Activated CD4-positive, alpha-beta memory T cell treated with anti-CD3 and anti-CD28 coated beads, Interleukin-2, amount 10 ng/mL, durations not matched to agents 7 days and 5 days (primary cell): ENCODE measurements around the gene NDUFS6. TPM values are rescaled to one million over a fixed set of nuclear protein-coding genes. Genes with fewer than 3 reads are reported as not detected.

Experiments used
- CTCF ChIA-PET: fragments of 350-600 bp; sonication (Branson Sonifier 250); formaldehyde crosslinking; loops from one replicate; lab custom pipeline; 2021; ENCODE audit warnings: antibody characterized with exemption, inconsistent platforms; lab: Charles Lee
- POLR2A ChIA-PET: fragments of 350-600 bp; sonication (Branson Sonifier 250); formaldehyde crosslinking; loops from one replicate; lab custom pipeline; 2021; ENCODE audit warnings: antibody characterized with exemption; lab: Charles Lee
- DNase-seq: peaks from one replicate; pipeline ENCODE4 v3.0.0-alpha.2; 2020
- H3K27ac Mint-ChIP-seq: one replicate; pipeline ENCODE4 v1.8.0; 2021; ENCODE audit warnings: mild to moderate bottlenecking, mixed read lengths
- H3K27me3 Mint-ChIP-seq: one replicate; pipeline ENCODE4 v1.8.0; 2021; ENCODE audit warnings: mixed read lengths
- H3K36me3 Mint-ChIP-seq: one replicate; pipeline ENCODE4 v1.8.0; 2021; ENCODE audit warnings: low read depth, mixed read lengths
- H3K4me1 Mint-ChIP-seq: one replicate; pipeline ENCODE4 v1.8.0; 2021; ENCODE audit warnings: mixed read lengths
- H3K4me3 Mint-ChIP-seq: one replicate; pipeline ENCODE4 v1.8.0; 2021; ENCODE audit warnings: mild to moderate bottlenecking, mixed read lengths
- H3K9me3 Mint-ChIP-seq: one replicate; pipeline ENCODE4 v1.8.0; 2021; ENCODE audit warnings: mixed read lengths
- total RNA-seq, 2 experiments: library from RNA; stranded (reverse); gene quantifications; one replicate each; pipeline ENCODE4 v1.2.3, GENCODE V29; 2021

Gene NDUFS6
- total RNA-seq, 2 experiments from 2014 or later: 25.4 to 29.2 TPM

DNA sequence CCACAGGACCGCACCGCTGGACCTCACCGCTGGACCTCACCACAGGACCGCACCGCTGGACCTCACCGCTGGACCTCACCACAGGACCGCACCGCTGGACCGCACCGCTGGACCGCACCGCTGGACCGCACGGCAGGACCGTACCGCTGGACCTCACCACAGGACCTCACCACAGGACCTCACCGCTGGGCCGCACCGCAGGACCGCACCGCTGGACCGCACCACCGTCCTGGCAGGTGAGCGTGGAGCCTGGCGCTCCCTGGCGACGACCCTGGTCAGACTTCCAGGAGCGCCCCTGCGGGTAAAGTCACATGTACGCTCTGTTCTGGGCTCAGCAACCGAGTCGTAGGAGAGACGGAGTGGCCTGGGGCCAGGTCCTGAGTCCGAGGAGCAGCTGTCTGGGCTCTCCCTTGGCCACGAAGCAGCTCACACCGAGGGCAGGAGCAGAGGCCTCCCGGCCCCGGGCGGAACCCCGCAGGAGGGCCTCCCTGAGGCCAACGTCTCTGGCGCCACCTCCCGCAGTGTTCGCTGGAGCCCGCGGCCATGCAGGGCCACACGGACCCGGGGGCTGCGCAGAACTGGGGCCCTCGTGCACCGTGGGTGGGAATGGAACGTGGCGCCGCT lies 32.1 kb upstream of the NDUFS6 start:
- Mint-ChIP-seq H3K27me3 (peaks cover 10% of the 10 kb centered on the region), H3K36me3 (no peaks in the 10 kb centered on the region), H3K4me1 (peaks cover 1% of the 10 kb centered on the region), H3K27ac (no peak overlapping the region), H3K9me3 (no peaks in the 10 kb centered on the region), H3K4me3 (no peak overlapping the region)
- ChIA-PET POLR2A (no interaction called here), CTCF (no interaction called here)
- DNase-seq: no peak

- no peak for DNase-seq
- H3K36me3 Mint-ChIP-seq: no peaks in the 10 kb centered on the region
- CTCF ChIA-PET: no interaction called here
- H3K4me1 Mint-ChIP-seq: peaks cover 1% of the 10 kb centered on the region
- H3K9me3 Mint-ChIP-seq: no peaks in the 10 kb centered on the region
- no peak overlapping the region for H3K27ac Mint-ChIP-seq
- H3K27me3 Mint-ChIP-seq: peaks cover 8% of the 10 kb centered on the region
- POLR2A ChIA-PET: no interaction called here
- H3K4me3 Mint-ChIP-seq: no peak overlapping the region
Measured at GRCh38 chr5:1769752-1770442, 31.3 kb upstream of the NDUFS6 start.

- peaks cover 1% of the 10 kb centered on the region for H3K4me1 Mint-ChIP-seq
- no peak for DNase-seq
- H3K4me3 Mint-ChIP-seq: no peak overlapping the region
- H3K27ac Mint-ChIP-seq: no peak overlapping the region
- H3K27me3 Mint-ChIP-seq: peaks cover 8% of the 10 kb centered on the region
- POLR2A ChIA-PET: no interaction called here
- CTCF ChIA-PET: no interaction called here
- no peaks in the 10 kb centered on the region for H3K36me3 Mint-ChIP-seq
- no peaks in the 10 kb centered on the region for H3K9me3 Mint-ChIP-seq
Measured at GRCh38 chr5:1770443-1770802, 30.8 kb upstream of the NDUFS6 start.

GRCh38 chr5:1771149-1772065 lies 29.8 kb upstream of the NDUFS6 start:
- POLR2A ChIA-PET: no interaction called here
- H3K27ac Mint-ChIP-seq: no peak overlapping the region
- H3K27me3 Mint-ChIP-seq: peaks cover 8% of the 10 kb centered on the region
- no peaks in the 10 kb centered on the region for H3K36me3 Mint-ChIP-seq
- DNase-seq: no peak
- no peaks in the 10 kb centered on the region for H3K4me1 Mint-ChIP-seq
- CTCF ChIA-PET: no interaction called here
- H3K4me3 Mint-ChIP-seq: no peak overlapping the region
- H3K9me3 Mint-ChIP-seq: no peaks in the 10 kb centered on the region

DNA sequence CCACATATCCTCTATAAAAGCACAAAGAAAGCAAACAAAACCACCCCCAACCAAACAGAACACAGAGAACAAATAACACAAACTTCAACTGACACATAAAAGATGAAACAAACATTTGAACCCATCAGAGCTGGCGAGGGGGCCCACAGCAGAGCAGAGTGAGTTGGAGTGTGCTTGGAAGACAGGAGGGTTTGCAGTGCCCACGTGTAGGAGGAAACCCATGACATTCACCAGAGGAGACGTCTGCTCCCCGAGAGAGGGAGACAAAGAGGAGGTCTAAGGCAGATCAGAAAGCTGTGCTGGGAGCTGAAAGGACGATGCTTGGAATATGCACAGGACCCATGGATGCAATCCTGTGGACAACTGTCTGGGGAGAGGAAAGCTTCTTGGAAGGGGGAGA lies 28.6 kb upstream of the NDUFS6 start:
- POLR2A ChIA-PET: interaction anchor here (0.9 kb wide), 1 partner anchor 21 kb away, joined by 3 read pairs; no protein-coding TSS in a partner anchor
- H3K27me3 Mint-ChIP-seq: peaks cover 8% of the 10 kb centered on the region
- no peaks in the 10 kb centered on the region for H3K4me1 Mint-ChIP-seq
- CTCF ChIA-PET: interaction anchor here (1.2 kb wide), 1 partner anchor 9 kb away, joined by 5 read pairs; no protein-coding TSS in a partner anchor
- no peak for DNase-seq
- H3K27ac Mint-ChIP-seq: no peak overlapping the region
- no peaks in the 10 kb centered on the region for H3K36me3 Mint-ChIP-seq
- H3K4me3 Mint-ChIP-seq: no peak overlapping the region
- H3K9me3 Mint-ChIP-seq: no peaks in the 10 kb centered on the region

DNA sequence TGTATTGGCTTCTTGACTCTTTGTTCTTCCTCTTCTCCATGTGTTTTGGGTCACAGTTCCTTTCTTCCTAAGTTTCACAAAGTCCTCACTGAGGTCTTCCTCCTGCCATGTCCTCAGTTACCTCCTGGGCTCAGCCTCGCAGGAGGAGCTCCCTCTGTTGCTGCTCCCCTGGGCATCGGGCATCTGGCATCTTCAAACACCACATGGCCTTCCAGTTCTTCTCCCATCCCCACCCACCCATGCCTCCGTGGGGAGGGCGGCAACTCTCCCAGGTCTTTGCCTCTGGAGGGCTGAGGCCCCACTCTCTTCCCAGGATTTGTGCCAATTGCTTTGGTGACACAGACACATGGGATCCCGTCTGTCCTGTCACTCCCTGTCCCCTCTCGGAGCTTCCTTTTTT lies 24.4 kb upstream of the NDUFS6 start:
- H3K27ac Mint-ChIP-seq: no peak overlapping the region
- no peak overlapping the region for H3K4me3 Mint-ChIP-seq
- no peaks in the 10 kb centered on the region for H3K36me3 Mint-ChIP-seq
- ChIA-PET CTCF (interaction anchor here (1.0 kb wide), 1 partner anchor 14 kb away, joined by 3 read pairs; no protein-coding TSS in a partner anchor), POLR2A (no interaction called here)
- peaks cover 5% of the 10 kb centered on the region for H3K27me3 Mint-ChIP-seq
- H3K9me3 Mint-ChIP-seq: no peaks in the 10 kb centered on the region
- peaks cover 7% of the 10 kb centered on the region for H3K4me1 Mint-ChIP-seq
- no peak for DNase-seq

GRCh38 chr5:1777281-1778137 lies 23.7 kb upstream of the NDUFS6 start:
- Mint-ChIP-seq H3K4me3 (no peak overlapping the region), H3K36me3 (no peaks in the 10 kb centered on the region), H3K4me1 (peaks cover 12% of the 10 kb centered on the region), H3K27me3 (peaks cover 3% of the 10 kb centered on the region), H3K9me3 (no peaks in the 10 kb centered on the region), H3K27ac (no peak overlapping the region)
- ChIA-PET CTCF (no interaction called here), POLR2A (no interaction called here)
- DNase-seq: no peak

GRCh38 chr5:1778138-1779020 lies 22.8 kb upstream of the NDUFS6 start:
- Mint-ChIP-seq H3K36me3 (no peaks in the 10 kb centered on the region), H3K9me3 (no peaks in the 10 kb centered on the region), H3K27me3 (peaks cover 3% of the 10 kb centered on the region), H3K4me3 (no peak overlapping the region), H3K27ac (no peak overlapping the region), H3K4me1 (peaks cover 17% of the 10 kb centered on the region)
- ChIA-PET CTCF (no interaction called here), POLR2A (no interaction called here)
- DNase-seq: no peak

- Mint-ChIP-seq H3K4me1 (peaks cover 17% of the 10 kb centered on the region), H3K9me3 (no peaks in the 10 kb centered on the region), H3K4me3 (no peak overlapping the region), H3K36me3 (no peaks in the 10 kb centered on the region), H3K27ac (no peak overlapping the region), H3K27me3 (peaks cover 3% of the 10 kb centered on the region)
- no peak for DNase-seq
- CTCF ChIA-PET: no interaction called here
- POLR2A ChIA-PET: interaction anchor here (2.0 kb wide), 1 partner anchor 20 kb away, joined by 4 read pairs; the partner anchor contains the start of gene MRPL36
Measured at GRCh38 chr5:1779021-1779680, 22.1 kb upstream of the NDUFS6 start.

GRCh38 chr5:1779782-1780613 lies 21.2 kb upstream of the NDUFS6 start:
- Mint-ChIP-seq H3K36me3 (no peaks in the 10 kb centered on the region), H3K27ac (no peak overlapping the region), H3K4me3 (no peak overlapping the region), H3K9me3 (no peaks in the 10 kb centered on the region), H3K27me3 (peaks cover 8% of the 10 kb centered on the region), H3K4me1 (peaks cover 17% of the 10 kb centered on the region)
- DNase-seq: no peak
- ChIA-PET POLR2A (interaction anchor here (2.0 kb wide), 1 partner anchor 19 kb away, joined by 4 read pairs; the partner anchor contains the start of gene MRPL36), CTCF (no interaction called here)

DNA sequence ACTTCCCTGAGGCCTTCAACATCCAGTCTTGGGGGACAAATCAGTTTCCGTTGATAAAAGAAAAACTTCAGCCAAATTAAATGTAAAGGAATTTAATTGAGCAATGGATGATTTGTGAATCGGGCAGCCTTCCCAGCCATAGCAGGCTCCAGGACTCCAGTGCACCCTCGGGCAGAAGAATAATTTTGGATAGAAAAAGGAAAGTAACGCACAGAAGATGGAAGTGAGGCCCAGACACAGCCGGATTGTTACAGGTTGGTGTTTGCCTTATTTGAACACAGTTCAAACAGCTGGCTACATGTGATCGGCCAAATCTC lies 20.6 kb upstream of the NDUFS6 start:
- no peak for DNase-seq
- POLR2A ChIA-PET: interaction anchor here (2.0 kb wide), 1 partner anchor 18 kb away, joined by 4 read pairs; the partner anchor contains the start of gene MRPL36
- Mint-ChIP-seq H3K4me1 (peaks cover 18% of the 10 kb centered on the region), H3K27me3 (peaks cover 8% of the 10 kb centered on the region), H3K36me3 (no peaks in the 10 kb centered on the region), H3K27ac (no peak overlapping the region), H3K9me3 (no peaks in the 10 kb centered on the region), H3K4me3 (no peak overlapping the region)
- CTCF ChIA-PET: no interaction called here
